ENCODE results near the gene ZSCAN18.

DNA sequence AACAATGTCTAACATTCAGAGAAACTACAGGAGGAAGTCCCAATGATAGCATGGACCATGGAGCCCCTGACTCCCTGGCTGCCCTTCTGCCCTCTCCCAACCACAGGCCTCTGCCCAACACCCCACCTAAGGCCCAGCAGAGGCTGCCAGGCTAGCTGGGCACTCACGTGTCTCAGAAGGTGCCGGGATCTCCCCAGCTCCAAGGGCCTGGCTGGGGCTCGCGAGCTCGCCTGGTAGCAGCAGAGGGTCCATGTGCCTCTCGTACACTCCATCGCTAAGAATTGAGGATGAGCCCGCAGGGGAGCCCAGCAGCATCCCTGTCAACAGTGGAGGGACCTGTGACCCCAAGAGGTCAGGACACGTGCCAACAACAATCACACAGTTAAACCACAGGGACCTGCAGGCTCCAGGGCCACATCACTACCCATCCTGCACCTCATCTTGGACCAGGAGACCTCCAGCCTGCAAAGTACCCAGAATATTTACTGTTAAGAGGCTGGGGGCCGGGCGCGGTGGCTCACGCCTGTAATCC, 9.4 kb downstream of the ZSCAN18 start:
- no peak for TF ChIP-seq POLR2A (IDR thresholded peaks at IDR 0.05)
- TF ChIP-seq, protein P1, sequence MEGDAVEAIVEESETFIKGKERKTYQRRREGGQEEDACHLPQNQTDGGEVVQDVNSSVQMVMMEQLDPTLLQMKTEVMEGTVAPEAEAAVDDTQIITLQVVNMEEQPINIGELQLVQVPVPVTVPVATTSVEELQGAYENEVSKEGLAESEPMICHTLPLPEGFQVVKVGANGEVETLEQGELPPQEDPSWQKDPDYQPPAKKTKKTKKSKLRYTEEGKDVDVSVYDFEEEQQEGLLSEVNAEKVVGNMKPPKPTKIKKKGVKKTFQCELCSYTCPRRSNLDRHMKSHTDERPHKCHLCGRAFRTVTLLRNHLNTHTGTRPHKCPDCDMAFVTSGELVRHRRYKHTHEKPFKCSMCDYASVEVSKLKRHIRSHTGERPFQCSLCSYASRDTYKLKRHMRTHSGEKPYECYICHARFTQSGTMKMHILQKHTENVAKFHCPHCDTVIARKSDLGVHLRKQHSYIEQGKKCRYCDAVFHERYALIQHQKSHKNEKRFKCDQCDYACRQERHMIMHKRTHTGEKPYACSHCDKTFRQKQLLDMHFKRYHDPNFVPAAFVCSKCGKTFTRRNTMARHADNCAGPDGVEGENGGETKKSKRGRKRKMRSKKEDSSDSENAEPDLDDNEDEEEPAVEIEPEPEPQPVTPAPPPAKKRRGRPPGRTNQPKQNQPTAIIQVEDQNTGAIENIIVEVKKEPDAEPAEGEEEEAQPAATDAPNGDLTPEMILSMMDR (IDR thresholded peaks at IDR 0.05) = no peak
